T47D (cell line): ENCODE data around the gene SHISA6.

Experiments used
- DNase-seq, 2 experiments: peaks; one replicate each; pipeline versions ENCODE4 v3.0.0 to v3.0.0-alpha.2; 2011 to 2012; ENCODE audit warnings: low read depth in 1 of 2, low spot score in 1 of 2
- JUND ChIP-seq: IDR thresholded peaks from 2 replicates; pipeline ENCODE4 v1.6.1; 2012; ENCODE audit warnings: low read depth
- in situ Hi-C: cut with HindIII; loops from 2 replicates; pipeline ENCODE4 v1.10.0; 2016; ENCODE audit warnings: low sequenced_read_pairs, low pct_unique_long_range_greater_than_20kb

SHISA6 gene

DNA sequence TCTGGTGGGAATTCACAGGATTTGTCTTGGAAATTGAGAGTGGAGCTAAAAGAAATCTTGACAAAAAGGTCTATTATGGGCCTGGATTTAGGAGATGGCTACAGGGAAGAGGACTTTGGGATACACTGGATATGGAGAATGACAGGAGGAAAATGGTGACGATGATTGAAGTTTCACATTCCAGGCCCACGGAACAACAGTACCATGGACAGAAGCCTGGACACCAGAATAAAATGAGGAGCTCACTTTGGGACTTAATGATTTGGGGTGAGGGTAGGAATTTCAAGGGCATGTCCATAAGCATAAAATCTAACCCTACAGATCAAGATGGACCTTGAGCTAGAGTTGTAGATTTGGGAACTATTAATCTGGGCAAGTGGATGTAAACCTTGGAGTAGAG lies 309.4 kb downstream of the SHISA6 start:
- TF ChIP-seq JUND = no peak
- DNase-seq = no peak
- in situ Hi-C loops = no loop called here

DNA sequence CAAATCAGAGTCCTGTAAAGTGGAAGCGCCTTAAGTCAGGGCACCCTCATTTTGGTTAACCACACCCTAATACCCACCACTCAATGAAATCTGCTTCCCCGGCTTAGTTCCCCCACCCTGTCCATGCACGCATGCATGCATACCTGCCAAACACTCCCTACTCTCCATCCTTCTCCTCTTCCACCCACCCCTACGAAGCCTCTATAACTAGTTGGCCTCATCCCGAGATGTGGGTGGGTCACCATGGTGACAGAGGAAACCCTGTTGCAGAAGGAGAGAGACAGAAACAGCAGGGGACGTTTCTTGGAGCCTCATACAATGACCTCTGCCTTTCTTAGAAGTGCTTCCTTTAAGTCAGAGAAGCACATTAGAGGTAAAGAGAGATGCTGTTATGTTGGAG lies 310.4 kb downstream of the SHISA6 start:
- in situ Hi-C loops = no loop called here
- DNase-seq = no peak
- TF ChIP-seq JUND = no peak

DNA sequence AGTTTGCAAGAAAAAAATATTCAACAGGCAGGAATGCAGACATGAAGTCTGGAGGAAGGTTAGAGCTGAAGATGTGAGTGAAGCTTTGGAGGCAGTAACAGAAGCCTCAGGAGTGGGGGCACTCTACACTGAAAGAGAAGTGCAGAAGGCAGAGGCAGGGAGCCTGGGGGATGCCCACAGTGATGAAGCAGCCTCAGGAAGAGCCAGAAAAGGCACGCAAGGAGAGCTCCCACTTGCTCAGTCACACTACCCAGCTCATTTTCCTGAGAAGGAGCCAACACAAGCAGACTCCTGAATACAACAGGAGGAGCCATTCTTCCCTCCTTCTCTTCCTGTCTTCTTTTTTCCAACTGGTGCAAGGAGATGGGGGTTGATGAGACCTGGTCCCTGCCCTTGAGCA lies 312.1 kb downstream of the SHISA6 start:
- in situ Hi-C loops = no loop called here
- TF ChIP-seq JUND = no peak
- DNase-seq = no peak

DNA sequence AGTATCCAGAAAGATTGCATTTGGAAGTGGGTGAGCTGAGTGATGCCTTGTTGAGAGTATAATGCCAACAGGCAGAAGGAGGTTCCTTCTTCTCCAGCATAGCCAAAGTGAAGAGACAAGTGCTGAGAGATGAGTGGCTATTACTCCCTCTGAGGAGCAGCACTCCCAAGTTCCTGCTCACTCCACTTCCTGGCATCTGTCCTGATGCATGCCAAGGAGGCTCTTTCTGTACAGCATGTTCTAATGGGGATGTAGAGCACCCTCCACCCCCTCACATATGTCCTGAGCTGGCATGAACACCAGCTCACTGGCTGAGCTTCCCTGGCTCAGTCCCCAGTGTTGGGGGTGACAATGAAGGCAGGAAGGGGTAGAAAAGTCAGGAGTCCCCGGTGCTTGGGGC lies 313.0 kb downstream of the SHISA6 start:
- no peak for DNase-seq
- in situ Hi-C loops = no loop called here
- no peak for TF ChIP-seq JUND

DNA sequence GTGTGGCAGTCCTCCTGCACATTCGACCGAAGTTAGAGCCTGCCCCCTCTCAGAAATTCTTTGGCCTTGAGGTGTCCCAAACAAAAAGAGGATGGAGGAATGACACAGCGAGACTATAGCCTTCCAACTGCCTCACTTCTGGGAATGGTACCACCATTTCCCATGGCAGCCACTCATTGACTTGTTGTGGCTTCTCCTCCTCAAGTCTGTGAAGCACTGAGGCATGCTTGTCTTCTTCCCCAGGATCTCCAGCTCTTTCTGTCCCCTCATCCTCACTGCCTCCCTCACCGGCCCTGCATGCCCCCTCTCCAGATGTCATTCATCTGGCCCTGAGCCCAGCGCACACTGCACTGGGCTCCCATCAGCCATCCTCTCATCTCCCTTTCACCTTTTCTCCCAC lies 313.5 kb downstream of the SHISA6 start:
- no peak for DNase-seq
- no peak for TF ChIP-seq JUND
- in situ Hi-C loops = no loop called here

DNA sequence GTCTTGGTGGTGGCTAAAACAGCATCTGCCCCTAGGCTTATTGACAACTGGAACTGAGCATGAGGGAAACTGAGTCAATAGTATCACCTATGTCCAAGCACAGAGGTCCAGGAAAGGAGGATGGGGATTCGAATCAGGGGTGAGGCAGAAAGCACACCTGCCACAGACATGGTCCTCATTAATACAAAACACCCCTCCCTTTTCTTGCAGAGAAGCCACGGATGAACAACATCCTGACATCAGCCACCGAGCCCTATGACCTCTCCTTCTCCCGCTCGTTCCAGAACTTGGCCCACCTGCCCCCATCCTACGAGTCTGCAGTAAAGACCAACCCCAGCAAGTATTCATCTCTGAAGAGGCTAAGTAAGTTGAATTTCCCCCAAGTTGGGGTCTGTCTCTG lies 314.5 kb downstream of the SHISA6 start:
- DNase-seq = no peak
- TF ChIP-seq JUND = no peak
- in situ Hi-C loops = no loop called here

DNA sequence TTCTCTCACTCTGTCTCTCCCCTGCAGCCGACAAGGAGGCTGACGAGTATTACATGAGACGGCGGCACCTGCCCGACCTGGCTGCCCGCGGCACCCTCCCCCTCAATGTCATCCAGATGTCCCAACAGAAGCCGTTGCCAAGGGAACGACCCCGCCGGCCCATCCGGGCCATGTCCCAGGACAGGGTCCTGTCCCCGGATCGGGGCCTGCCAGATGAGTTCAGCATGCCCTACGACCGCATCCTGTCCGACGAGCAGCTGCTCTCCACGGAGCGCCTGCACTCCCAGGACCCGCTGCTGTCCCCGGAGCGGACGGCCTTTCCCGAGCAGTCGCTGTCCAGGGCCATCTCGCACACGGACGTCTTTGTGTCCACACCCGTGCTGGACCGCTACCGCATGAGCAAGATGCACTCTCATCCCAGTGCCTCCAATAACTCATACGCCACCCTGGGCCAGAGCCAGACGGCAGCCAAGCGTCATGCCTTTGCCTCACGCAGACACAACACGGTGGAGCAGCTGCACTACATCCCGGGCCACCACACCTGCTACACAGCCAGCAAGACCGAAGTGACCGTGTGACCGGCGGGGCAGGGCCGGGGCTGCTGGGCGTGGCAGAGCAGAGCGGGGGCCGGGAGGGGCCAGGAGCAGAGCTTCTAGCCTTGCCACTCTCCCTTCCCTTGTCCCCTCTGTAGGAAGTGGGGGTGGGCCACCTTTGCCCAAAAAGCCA lies 316.9 kb downstream of the SHISA6 start:
- TF ChIP-seq JUND = no peak
- in situ Hi-C loops = no loop called here

DNA sequence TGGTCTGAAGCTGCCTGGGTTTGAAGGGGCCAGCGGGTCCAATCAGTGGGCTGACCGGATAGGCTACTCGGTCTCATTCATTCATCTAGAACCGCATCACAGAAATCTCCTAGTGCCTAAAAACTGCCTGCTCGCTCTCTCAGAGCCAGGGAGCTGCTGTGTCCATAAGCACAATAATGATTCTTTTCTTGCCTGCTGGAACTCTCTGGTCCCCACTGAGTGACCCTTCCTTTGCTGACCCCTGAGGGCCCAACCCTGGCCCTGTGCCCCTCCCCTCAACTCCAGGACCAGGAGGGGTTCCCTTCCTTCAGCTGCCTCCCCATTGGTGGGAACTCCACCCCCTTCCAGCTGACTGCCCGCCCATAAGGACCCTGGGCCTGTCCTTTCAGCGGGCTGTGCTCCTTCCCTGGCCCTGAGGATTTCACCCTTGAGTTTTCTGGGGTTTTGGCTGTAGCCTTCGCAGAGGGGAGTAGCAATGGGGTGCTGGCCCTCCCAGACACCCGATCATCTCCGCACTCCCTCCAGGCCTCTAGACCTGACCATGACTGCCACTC lies 317.7 kb downstream of the SHISA6 start:
- no peak for TF ChIP-seq JUND
- in situ Hi-C loops = no loop called here
- DNase-seq = no peak

More for the DNA sequence above, 316.9 kb downstream of the SHISA6 start:
- DNase-seq = no peak

DNA sequence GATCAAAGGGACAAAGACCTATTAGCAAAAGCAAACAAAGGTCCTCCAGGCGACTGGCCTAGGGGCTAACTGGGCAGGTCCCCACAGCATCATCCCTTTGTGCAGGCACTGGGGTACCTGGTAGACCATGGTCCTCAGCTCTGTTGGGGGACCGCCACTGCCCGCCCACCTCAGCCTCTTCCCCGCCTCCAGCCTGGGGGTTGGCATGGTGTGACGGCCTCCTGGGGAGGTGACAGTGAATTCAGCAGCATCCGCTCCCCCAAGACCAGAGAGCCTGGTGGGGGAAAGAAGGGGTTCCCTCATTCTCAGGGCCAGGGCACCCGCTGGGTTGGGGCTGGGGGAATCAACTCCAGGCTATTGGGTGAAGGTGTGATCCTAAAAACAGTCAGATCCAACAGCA lies 318.6 kb downstream of the SHISA6 start:
- no peak for DNase-seq
- no peak for TF ChIP-seq JUND
- in situ Hi-C loops = no loop called here

DNA sequence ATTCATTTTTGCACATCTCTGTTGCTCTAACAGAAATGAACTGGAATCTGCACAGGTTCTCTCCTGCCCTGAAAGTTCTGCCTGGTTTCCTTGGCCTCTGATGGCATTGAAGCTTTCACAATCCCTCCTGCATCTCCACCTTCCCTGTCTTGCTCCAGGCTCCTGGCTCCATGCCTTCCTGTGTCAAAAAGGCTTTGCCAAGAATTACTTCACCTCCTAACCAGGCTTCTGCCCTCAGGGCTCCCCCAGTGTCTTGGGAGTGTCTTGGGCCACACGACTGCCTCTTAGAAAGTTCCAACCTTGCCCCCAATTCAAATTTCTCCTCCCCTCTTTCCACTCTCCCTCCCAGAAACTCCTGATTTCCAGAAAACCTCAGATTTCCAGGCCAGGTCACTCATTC lies 320.3 kb downstream of the SHISA6 start:
- no peak for TF ChIP-seq JUND
- in situ Hi-C loops = no loop called here
- no peak for DNase-seq

DNA sequence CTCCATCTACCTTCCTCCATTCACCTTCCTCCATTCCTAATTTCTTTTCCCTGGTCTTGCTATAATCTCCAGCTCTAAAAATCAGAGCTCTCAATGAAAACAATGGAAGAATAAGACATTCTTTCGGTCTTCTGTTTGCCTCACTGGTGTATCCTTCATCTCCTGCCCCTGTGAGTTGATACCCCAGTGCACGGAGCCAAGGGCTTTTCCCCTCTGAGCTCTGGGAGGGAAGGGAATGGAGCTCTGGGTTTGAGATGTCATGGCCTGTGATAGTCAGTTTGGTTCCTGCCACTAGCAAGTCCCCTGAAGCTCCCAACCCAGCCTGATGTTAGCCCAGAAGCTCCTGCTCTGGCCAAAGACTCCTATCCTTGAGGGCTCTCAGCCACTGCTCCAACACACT lies 320.7 kb downstream of the SHISA6 start:
- in situ Hi-C loops = no loop called here
- TF ChIP-seq JUND = no peak
- DNase-seq = no peak

DNA sequence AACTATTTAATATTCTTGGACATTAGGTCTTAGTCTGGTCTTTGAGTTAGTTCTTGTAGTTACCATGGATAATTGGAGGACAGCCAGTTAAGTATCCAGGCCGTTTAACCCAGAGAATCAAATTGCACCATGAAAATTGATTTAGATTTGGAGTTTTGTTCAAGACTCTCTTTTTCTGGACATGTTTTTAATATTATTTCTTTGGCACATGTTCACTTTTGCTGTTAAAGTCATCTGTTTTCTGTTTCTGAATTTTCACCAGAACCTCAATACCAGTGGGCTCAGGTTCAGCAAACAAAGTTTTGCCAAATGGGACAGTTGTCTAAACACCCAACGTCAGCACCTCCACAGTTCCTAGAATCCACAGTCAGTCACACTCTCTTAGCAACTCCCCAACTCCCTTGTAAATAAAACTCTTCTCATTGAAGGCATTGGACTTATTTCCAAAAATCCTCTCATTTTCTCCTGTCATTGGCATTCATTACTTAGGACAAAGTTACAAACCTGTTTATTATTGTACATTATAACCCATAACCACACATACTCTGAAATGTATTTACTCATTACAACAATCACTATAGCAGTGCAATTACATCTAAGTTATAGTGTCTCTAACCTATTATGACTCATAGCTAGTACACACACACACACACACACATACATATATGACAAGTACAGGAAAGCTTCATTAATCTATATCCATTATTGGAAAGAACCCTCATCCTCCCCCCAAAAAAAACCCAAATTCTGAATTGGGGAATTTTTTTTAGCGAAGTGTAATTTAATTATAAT lies 323.8 kb downstream of the SHISA6 start:
- TF ChIP-seq JUND = no peak
- in situ Hi-C loops = no loop called here
- DNase-seq = no peak

DNA sequence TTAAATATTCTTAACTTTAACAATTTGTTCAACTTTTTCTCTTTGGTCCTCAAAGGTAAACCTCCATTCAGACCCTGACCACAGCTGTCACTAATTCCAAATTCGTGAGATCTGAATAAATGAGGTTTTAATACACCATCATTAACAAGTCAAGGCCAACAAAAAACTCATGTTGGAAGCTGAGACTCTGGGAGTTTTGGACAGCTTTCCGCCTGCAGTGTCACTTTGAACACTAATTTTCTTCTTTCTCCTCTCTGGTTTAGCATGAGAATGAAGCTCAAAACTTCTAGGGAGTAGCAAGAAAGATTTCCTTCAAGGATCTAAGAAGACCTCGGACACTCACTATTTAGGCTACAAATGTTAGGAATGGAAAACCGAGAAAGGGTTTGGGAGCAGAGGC lies 324.6 kb downstream of the SHISA6 start:
- in situ Hi-C loops = no loop called here
- no peak for DNase-seq
- TF ChIP-seq JUND = no peak
